ENCODE results near the gene LGALS7.

DNA sequence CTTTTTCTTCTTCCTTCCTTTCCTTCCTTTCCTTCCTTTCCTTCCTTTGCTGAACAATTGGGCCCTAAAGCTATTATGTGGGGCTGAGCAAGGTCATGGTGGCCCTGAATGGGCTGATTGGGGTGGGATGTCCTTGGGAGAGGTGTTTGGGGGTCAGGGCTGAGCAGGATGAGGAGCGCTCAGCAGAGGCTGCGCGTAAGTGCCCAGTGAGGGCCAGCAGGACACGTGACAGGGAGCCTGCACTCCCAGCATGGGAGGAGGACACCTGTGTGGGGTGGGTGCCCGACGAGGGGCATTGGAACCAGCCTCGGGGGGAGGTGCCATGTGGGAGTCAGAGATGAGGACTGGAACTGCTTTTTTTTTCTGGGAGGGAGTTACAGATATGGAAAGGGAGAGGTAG lies 5.4 kb upstream of the LGALS7 start:
- TF ChIP-seq, protein P1, sequence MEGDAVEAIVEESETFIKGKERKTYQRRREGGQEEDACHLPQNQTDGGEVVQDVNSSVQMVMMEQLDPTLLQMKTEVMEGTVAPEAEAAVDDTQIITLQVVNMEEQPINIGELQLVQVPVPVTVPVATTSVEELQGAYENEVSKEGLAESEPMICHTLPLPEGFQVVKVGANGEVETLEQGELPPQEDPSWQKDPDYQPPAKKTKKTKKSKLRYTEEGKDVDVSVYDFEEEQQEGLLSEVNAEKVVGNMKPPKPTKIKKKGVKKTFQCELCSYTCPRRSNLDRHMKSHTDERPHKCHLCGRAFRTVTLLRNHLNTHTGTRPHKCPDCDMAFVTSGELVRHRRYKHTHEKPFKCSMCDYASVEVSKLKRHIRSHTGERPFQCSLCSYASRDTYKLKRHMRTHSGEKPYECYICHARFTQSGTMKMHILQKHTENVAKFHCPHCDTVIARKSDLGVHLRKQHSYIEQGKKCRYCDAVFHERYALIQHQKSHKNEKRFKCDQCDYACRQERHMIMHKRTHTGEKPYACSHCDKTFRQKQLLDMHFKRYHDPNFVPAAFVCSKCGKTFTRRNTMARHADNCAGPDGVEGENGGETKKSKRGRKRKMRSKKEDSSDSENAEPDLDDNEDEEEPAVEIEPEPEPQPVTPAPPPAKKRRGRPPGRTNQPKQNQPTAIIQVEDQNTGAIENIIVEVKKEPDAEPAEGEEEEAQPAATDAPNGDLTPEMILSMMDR (IDR thresholded peaks at IDR 0.05) = no peak
- no peak for TF ChIP-seq TCF7L2 (IDR thresholded peaks at IDR 0.05; ENCODE audit: low read depth, low read length)
- TF ChIP-seq POLR2AphosphoS5 (IDR thresholded peaks at IDR 0.05; ENCODE audit: low read depth, low read length) = no peak
- no peak for TF ChIP-seq SIN3A (IDR thresholded peaks at IDR 0.05; ENCODE audit: borderline replicate concordance, insufficient read depth, low read depth, low read length)
